RPMI7951 (cell line): Measurements from ENCODE around the gene IQGAP3. TPM values are rescaled to one million over a fixed set of nuclear protein-coding genes. Genes with fewer than 3 reads are reported as not detected.
"Not testable (repeated sequence)": the region's sequence is repeated elsewhere in the genome, so short reads cannot be mapped to it uniquely, and the experiment has no call there.

Experiments used
- DNase-seq: peaks from one replicate; pipeline ENCODE4 v3.0.0-alpha.2; 2012; ENCODE audit warnings: low read depth
- total RNA-seq: library from RNA; depleted of rRNA; stranded (reverse); fragments of >200 nt; shearing (Covaris generic); gene quantifications from 2 replicates; pipeline ENCODE4 v1.2.3, GENCODE V29; 2014

The IQGAP3 gene
- total RNA-seq, 1 experiment from 2014 or later: 32.8 TPM

DNA sequence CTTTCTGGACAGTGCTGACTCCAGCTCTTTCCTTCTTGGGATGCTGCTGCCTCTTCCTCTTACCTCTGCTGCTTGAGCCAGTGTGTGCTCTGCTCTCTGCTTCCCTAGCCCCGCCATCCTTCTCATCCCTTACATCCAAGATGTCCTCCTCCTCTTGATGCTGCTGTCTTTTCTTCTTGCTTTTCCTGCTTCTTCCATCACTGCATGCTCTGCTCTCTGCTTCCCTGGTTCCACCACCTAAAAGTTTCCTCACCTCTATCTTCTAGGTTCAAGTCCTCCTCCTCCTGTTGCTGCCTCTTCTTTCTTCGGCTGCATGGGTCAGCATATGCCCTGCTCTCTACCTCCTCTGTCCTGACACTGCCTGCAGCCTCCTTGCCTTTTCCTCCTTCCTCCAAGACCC lies 22.7 kb upstream of the IQGAP3 start:
- no peak for DNase-seq

DNA sequence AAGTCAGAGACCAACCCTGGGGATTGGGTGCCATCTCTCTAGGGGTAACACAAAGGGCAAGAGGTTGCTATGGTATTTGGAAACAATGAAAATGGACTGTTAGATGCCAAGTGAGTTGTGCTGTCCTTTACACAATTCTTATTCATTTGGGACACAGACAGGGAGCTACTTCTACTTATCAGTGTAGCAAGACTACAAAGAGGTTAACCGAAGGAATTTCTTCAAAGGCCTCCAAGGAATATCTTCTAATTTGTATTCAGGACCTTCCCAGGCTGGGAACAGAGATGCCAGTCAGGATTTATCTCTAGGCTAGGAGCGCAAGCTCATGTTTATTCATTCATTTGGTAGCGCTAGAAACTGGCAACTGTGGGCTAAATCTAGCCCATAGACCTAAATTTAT lies 21.8 kb upstream of the IQGAP3 start:
- DNase-seq: no peak

- no peak for DNase-seq
Observed at GRCh38 chr1:156593661-156593989, 21.3 kb upstream of the IQGAP3 start.

GRCh38 chr1:156592910-156593660 lies 20.7 kb upstream of the IQGAP3 start:
- no peak for DNase-seq

DNA sequence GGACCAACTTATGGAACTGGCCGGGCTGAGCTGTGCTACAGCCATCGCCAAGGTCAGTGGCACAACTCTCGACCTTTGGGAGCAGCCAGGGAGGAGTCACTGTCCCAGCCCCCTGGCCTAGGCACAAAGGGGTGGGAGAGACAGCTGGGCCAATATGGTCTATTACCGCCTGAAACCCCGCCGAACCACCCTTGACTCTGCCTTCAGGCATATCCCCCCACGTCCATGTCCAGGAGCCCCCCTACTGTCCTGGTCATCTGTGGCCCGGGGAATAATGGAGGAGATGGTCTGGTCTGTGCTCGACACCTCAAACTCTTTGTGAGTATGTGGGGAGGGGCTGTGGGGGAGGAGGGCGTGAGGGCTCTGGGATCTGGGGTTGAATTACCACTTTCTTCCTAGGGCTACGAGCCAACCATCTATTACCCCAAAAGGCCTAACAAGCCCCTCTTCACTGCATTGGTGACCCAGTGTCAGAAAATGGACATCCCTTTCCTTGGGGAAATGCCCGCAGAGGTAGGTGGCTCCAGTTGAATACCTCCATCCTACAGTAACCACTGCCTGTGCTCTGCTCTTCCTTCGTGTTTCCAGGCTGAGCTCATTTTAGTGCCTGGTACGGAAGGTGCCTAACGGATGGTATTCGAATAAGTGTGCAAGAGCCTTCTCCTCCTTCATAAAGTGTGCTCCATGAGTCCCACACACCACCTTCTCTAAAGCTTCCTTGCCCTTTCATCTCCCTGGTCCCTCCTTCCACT lies 20.0 kb upstream of the IQGAP3 start:
- DNase-seq: no peak

DNA sequence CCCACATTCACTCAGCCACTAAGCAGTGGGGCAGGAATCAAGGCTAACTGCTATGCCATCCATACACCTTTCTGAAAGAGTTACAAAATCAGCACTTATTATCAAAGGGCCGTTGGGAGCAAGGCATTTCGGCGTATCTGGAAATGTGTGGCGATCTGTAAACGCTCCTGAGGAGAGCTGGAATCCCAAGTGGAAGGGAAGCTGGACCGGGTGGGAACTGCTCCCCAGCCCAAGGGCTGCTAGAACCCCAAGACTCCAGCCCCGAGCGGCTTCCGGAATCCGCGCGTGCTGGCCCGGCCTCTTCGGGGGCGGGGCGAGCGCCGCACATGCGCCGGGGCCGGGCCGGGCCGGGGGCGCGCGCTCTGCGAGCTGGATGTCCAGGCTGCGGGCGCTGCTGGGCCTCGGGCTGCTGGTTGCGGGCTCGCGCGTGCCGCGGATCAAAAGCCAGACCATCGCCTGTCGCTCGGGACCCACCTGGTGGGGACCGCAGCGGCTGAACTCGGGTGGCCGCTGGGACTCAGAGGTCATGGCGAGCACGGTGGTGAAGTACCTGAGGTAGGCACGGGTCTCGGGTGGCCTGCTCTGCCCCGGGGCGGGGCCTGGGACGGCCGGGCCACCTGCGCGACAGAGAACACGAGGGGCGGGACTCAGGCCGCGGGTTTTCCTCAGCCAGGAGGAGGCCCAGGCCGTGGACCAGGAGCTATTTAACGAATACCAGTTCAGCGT lies 19.2 kb upstream of the IQGAP3 start, which contains the start of gene NAXE:
Gene NAXE (plus strand): TSS at position 345 of the 726 bp plus-strand sequence. CDS start 29 bp downstream, at position 374.
- DNase-seq: peak; percentile 66

GRCh38 chr1:156591181-156591431 lies 18.7 kb upstream of the IQGAP3 start:
- DNase-seq: no peak

- no peak for DNase-seq
Observed at GRCh38 chr1:156590326-156591180, 18.2 kb upstream of the IQGAP3 start.

- DNase-seq: no peak
Observed at GRCh38 chr1:156589546-156589945, 17.2 kb upstream of the IQGAP3 start.

GRCh38 chr1:156587927-156588326 lies 15.6 kb upstream of the IQGAP3 start:
- not testable (repeated sequence) for DNase-seq

GRCh38 chr1:156586892-156587477 lies 14.6 kb upstream of the IQGAP3 start:
- no peak for DNase-seq

DNA sequence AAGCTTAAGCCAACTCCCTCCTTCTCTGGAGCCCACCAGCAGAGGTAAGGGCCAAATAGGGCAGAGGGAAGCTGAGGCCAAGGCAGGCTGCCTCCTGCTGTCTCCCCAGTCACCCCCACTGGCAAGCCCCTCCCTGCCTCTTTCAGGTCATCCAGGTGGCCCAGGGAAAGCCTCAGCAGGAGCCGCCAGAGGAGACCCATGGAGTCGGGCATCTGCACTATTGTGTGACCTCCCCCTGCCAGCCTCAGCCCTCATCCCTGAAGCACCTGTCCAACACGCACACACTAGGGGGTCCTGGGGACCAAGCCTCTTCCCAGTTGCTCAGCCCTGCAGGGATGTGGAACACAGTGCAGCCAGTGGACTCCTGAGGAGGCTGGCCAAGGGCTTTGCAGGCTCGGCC lies 14.0 kb upstream of the IQGAP3 start:
- DNase-seq: no peak

GRCh38 chr1:156584813-156585212 lies 12.4 kb upstream of the IQGAP3 start:
- DNase-seq: no peak

DNA sequence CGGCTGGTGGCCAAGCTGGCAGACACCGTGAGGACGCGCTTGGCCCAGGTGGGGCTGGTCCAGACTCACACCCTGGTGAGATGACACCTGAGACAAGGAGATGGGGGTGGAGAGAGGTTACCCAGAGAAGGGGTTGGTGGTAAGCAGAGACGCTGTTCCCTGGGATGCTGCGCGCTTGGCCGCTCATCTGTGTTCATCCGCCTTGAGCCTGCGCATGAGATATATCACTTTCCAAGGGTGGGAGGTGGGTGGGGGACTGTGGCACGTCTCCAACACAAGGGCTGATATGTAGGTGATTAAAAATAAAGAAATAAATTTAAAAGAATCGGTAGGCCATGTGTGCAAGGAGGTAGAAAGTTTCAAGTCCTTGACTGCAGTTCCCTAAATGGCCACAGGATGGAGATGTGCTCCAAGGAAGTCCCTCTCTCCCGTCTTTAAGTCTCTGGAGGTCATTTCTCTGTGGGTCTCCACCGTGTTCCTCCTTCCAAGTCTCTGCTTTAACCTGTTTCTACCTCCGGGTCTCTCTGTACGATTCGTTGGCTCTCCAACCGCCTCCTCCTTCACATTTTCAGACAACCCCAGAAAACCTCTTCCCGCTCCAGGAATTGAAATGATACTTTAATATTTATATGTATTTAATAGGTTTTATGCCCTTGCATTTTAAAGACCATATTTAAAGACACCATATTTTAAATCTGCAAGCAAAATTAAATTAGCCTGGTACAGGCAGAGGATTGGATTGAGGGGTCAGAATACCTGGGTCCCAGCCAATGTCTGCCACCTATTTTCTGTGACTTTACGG lies 11.7 kb upstream of the IQGAP3 start:
- DNase-seq: peak; percentile 70

DNA sequence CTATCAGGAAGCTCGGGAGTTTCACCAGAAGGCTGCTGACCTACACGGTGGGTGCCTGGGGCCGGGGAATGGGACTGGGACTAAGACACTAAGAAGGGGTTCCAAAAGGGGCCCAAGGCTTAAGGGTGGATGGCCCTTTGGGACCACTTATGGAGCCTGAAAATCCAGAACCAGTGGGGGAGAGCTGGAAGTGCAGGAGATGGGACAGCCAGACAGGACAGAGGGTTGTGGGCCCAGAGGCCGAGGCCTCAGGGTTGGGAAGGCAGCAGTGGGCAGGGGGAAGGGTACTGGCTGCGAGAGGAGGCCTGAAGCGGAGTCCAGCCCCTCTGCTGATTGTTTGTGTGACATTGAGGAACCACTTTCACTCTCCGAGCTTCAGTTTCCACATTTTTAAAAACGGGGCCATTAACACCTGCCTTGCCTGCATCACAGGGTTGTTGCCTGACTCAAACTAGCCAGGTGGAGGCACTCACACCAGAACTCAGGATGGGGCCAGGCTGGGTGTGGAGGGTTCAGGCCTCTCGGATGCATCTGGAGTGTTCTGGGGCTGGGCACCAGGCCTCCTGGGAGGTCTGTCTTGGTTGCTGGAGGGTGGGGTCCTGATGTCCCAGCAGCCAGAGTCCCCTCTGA lies 10.1 kb upstream of the IQGAP3 start:
- no peak for DNase-seq

DNA sequence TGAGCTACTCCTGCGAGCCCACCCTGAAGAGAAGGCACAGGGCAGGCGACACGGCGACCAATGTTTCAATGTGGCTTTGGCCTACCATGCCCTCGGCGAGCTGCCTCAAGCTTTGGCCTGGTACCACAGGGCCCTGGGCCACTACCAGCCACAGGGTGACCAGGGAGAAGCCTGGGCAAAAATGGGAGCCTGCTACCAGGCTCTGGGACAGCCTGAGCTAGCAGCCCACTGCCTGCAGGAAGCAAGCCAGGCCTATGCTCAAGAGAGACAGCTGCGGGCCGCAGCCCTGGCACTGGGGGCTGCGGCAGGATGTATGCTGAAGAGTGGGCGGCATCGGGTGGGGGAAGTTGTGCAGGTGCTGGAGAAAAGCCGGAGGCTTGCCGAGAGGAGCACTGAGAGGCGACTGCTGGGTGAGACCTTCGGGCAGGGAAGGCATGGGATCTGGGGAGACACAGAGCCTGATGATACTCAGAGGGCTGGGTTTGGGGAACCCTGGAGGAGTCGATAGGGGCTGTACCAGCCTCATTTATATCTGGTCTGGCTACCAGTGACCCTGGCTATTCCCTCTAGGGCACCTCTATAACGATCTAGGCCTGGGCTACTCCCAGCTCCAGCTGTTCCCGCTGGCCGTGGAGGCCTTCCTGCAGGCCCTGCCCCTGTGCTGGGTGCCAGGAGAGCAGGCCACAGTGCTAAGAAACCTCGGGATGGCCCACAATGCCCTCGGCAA lies 9.5 kb upstream of the IQGAP3 start:
- DNase-seq: no peak

- DNase-seq: no peak
Observed at GRCh38 chr1:156579472-156579871, 7.1 kb upstream of the IQGAP3 start, which contains the start of gene TTC24. Gene TTC24 (plus strand): TSS chr1:156579723. CDS start chr1:156581365, 1,642 bp downstream.

- no peak for DNase-seq
Observed at GRCh38 chr1:156578055-156578454, 5.7 kb upstream of the IQGAP3 start.

DNA sequence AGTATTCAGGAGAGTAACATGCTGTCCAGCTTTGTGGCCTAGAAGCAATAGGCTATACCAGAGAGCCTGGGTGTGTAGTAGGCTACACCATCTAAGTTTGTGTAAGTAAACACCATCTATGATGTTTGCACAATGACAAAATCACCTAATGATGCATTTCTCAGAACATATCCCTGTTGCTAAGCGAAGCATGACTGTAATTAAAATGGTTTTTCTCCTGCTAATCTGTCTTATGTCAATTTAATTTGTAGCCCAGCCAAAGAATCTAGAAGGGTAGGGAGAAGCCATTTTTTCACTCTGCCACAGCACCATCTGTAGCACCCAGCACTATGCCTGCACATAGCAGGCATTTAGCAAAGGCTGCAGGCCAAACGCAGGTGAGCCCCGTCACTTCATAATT lies 5.2 kb upstream of the IQGAP3 start:
- no peak for DNase-seq
